NT2/D1 (cell line): ENCODE data around the gene CDK2AP2.
"Not testable (repeated sequence)": the region's sequence is repeated elsewhere in the genome, so short reads cannot be mapped to it uniquely, and the experiment has no call there.

ENCODE experiments used
- SUZ12 ChIP-seq: IDR thresholded peaks from 2 replicates; pipeline ENCODE4 v1.6.1; 2011; ENCODE audit not compliant: insufficient read length, insufficient read depth; ENCODE audit errors: extremely low read depth
- ZNF274 ChIP-seq: IDR thresholded peaks from 2 replicates; pipeline ENCODE4 v1.6.1; 2011; ENCODE audit warnings: mild to moderate bottlenecking, low read depth, low read length

DNA sequence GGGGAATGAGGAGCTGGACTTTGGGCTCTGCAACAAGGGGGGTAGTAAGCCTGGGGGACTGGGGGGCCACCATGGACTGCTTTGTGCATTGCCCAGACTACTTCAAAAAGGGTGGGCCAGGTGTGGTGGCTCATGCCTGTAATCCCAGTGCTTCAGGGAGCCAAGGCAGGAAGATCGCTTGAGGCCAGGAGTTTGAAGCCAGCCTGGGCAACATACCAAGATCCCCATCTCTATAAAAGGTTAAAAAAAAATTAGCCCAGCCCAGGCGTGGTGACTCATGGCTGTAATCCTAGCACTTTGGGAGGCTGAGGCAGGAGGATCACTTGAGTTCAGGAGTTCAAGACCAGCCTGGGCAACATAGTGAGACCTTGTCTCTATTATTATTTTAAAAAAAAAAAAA is 42.4 kb downstream of the CDK2AP2 start:
- not testable (repeated sequence) for TF ChIP-seq SUZ12, ZNF274
